GM23248 (cell line): ENCODE measurements around the gene TACSTD2.

Source experiments
- EZH2 ChIP-seq: fragments of 200-600 bp; sonication (generic); IDR thresholded peaks from 2 replicates; pipeline ENCODE4 v1.6.1; 2018; ENCODE audit warnings: antibody characterized with exemption, mild to moderate bottlenecking; ENCODE audit not compliant: insufficient read depth, poor library complexity, severe bottlenecking
- EZH2phosphoT487 ChIP-seq: fragments of 200-600 bp; sonication (generic); IDR thresholded peaks from 2 replicates; pipeline ENCODE4 v1.6.1; 2018; ENCODE audit warnings: antibody characterized with exemption, moderate library complexity, mild to moderate bottlenecking, low read depth; ENCODE audit not compliant: insufficient read depth

DNA sequence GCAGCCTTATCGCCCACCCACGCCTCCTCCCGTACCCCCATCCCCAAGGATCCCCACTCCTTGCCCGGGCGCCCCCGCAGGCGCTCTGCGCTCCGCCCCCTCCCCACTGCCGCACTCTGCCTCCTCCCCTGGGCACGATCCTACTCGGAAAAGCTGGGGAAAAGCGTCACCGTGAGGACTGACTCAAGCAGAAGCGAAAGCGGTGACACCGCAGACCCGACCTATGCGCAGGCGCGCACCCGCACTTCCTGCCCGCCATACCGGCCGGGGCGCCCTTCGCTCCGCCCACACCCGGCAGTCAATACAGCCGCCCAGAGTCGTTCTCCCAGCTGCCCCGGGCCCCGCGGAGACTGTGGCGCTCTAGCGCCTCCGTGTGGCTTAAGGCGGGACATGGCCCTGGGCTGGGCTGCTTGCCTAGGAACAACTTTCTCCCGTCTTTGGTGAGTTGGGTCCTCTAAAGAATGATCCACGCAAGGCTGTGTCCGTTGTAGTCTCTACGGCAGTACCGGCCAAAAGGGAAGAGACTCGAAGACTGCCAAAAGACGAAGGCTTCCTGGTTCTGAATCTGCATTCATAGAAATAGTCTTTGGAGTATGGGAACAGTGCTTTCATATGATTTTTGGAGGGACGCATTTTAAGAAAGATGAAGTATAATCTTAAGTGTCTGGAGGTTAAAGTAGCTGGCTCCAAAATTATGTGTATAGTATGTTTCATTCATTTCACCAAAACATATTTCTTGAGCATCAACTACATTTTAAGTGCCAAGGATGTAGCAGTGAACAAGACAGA lies 30.3 kb downstream of the TACSTD2 start, which contains the start of gene OMA1:
- TF ChIP-seq EZH2 = no peak
- no peak for TF ChIP-seq EZH2phosphoT487
